IMR-90 (cell line): ENCODE measurements around the gene HNRNPL. TPM values are rescaled to one million over a fixed set of nuclear protein-coding genes. Genes with fewer than 3 reads are reported as not detected.
A peak's percentile ranks its signal among the peaks of the same experiment; 100 is the strongest.
"Not testable (repeated sequence)": the region's sequence is repeated elsewhere in the genome, so short reads cannot be mapped to it uniquely, and the experiment has no call there.

Experiments
- ATAC-seq: fragments of 200-7000 bp; cut with Tn5 transposase; 2 replicates; pipeline ENCODE4 v1.9.1; 2020; ENCODE audit warnings: low read depth, mild to moderate bottlenecking, moderate library complexity
- BruUV-seq: library from RNA; stranded (reverse); fragments of 400-500 nt; replicated peaks from 2 replicates; lab custom pipeline; 2021; lab: Mats Ljungman, UMichigan
- CTCF ChIA-PET: fragments of 300-600 bp; formaldehyde crosslinking; extraction: SDS; loops from one replicate; lab custom pipeline; 2021; ENCODE audit warnings: antibody characterized with exemption; lab: Yijun Ruan, JAX
- POLR2A ChIA-PET: fragments of 300-600 bp; sonication (Branson Sonifier 250); formaldehyde crosslinking; loops from one replicate; lab custom pipeline; 2022; ENCODE audit warnings: antibody characterized with exemption; ENCODE audit not compliant: unreplicated experiment; lab: Charles Lee
- DNase-seq: peaks from one replicate; pipeline ENCODE4 v3.0.0; 2013
- H2AFZ ChIP-seq: replicated peaks from 2 replicates; pipeline ENCODE3; 2013; ENCODE audit warnings: low read length, mild to moderate bottlenecking; ENCODE audit not compliant: poor library complexity
- H2AK5ac ChIP-seq: 2 replicates; pipeline ENCODE4 v1.6.1; 2013; ENCODE audit warnings: low read depth, low read length, inconsistent platforms
- H2AK9ac ChIP-seq: replicated peaks from 2 replicates; pipeline ENCODE3; 2013; ENCODE audit warnings: mild to moderate bottlenecking, low read depth, low read length, moderate library complexity; ENCODE audit not compliant: poor library complexity
- H2BK120ac ChIP-seq: 2 replicates; pipeline ENCODE4 v1.6.1; 2013; ENCODE audit warnings: low read depth, low read length, inconsistent platforms
- H2BK15ac ChIP-seq: 3 replicates; pipeline ENCODE4 v1.6.1; 2013; ENCODE audit warnings: low read depth, low read length, inconsistent platforms
- H2BK20ac ChIP-seq: 2 replicates; pipeline ENCODE4 v1.6.1; 2013; ENCODE audit warnings: low read depth, mild to moderate bottlenecking, inconsistent platforms, low read length, moderate library complexity
- H2BK5ac ChIP-seq: 2 replicates; pipeline ENCODE4 v1.6.1; 2013; ENCODE audit warnings: mild to moderate bottlenecking, low read depth, low read length, inconsistent platforms; ENCODE audit not compliant: poor library complexity, severe bottlenecking
- H3K14ac ChIP-seq: replicated peaks from 2 replicates; pipeline ENCODE4 v1.6.1; 2013; ENCODE audit warnings: low read depth, low read length, inconsistent platforms
- H3K18ac ChIP-seq: 2 replicates; pipeline ENCODE4 v1.6.1; 2013; ENCODE audit warnings: low read depth, low read length, control low read depth
- H3K23ac ChIP-seq: 2 replicates; pipeline ENCODE4 v1.6.1; 2013; ENCODE audit warnings: low read depth, low read length, inconsistent platforms
- H3K27ac ChIP-seq: 2 replicates; pipeline ENCODE4 v1.5.1; 2013; ENCODE audit warnings: mild to moderate bottlenecking, control low read depth, low read length; ENCODE audit not compliant: insufficient read depth
- H3K27me3 ChIP-seq: 2 replicates; pipeline ENCODE4 v1.6.1; 2013; ENCODE audit warnings: low read length; ENCODE audit not compliant: control insufficient read depth, insufficient read depth
- H3K36me3 ChIP-seq: 2 replicates; pipeline ENCODE4 v1.6.1; 2013; ENCODE audit warnings: low read length, mixed read lengths; ENCODE audit not compliant: control insufficient read depth, insufficient read depth
- H3K4ac ChIP-seq: 2 replicates; pipeline ENCODE4 v1.6.1; 2013; ENCODE audit warnings: low read depth, low read length, inconsistent platforms
- H3K4me1 ChIP-seq: 2 replicates; pipeline ENCODE4 v1.6.1; 2013; ENCODE audit warnings: low read length, mixed read lengths; ENCODE audit not compliant: control insufficient read depth, insufficient read depth
- H3K4me2 ChIP-seq: 2 replicates; pipeline ENCODE4 v1.6.1; 2013; ENCODE audit warnings: low read depth, mild to moderate bottlenecking, control low read depth, low read length, moderate library complexity
- H3K4me3 ChIP-seq: 2 replicates; pipeline ENCODE4 v1.5.1; 2013; ENCODE audit warnings: low read depth, mild to moderate bottlenecking, control low read depth, low read length, moderate library complexity; ENCODE audit not compliant: insufficient read depth
- H3K56ac ChIP-seq: 2 replicates; pipeline ENCODE4 v1.6.1; 2013; ENCODE audit warnings: low read length, inconsistent platforms; ENCODE audit not compliant: insufficient read depth; ENCODE audit errors: extremely low read depth
- H3K79me1 ChIP-seq, 2 experiments: 2 replicates each; pipeline ENCODE4 v1.6.1; 2013; ENCODE audit warnings: low read length in 2 of 2, inconsistent platforms in 1 of 2, low read depth in 1 of 2
- H3K9ac ChIP-seq: 2 replicates; pipeline ENCODE4 v1.6.1; 2013; ENCODE audit warnings: low read depth, low read length, control low read depth
- H3K9me1 ChIP-seq: 2 replicates; pipeline ENCODE4 v1.6.1; 2013; ENCODE audit warnings: low read length, inconsistent platforms; ENCODE audit not compliant: insufficient read depth
- H3K9me3 ChIP-seq: 2 replicates; pipeline ENCODE4 v1.6.1; 2013; ENCODE audit warnings: low read length; ENCODE audit not compliant: control insufficient read depth, insufficient read depth
- H4K20me1 ChIP-seq: 2 replicates; pipeline ENCODE4 v1.6.1; 2013; ENCODE audit warnings: low read length, inconsistent platforms; ENCODE audit not compliant: insufficient read depth
- H4K5ac ChIP-seq: 2 replicates; pipeline ENCODE4 v1.6.1; 2013; ENCODE audit warnings: mild to moderate bottlenecking, low read depth, low read length, control low read depth
- H4K8ac ChIP-seq, 2 experiments: 2 replicates each; pipeline ENCODE4 v1.6.1; 2013; ENCODE audit warnings: low read depth in 2 of 2, low read length in 2 of 2, control low read depth in 1 of 2, inconsistent platforms in 1 of 2
- H4K91ac ChIP-seq: 2 replicates; pipeline ENCODE4 v1.6.1; 2013; ENCODE audit warnings: low read depth, low read length, inconsistent platforms; ENCODE audit not compliant: insufficient read depth
- WGBS, 2 experiments: methylation state at CpG; one replicate each; pipeline versions ENCODE4 v1.1.5 to v1.1.7; 2013; ENCODE audit warnings: missing lambda C conversion rate in 2 of 2; ENCODE audit not compliant: insufficient read length in 1 of 2; ENCODE audit errors: extremely low coverage in 2 of 2; 5-methylcytosine and 5-hydroxymethylcytosine counted together
- dilution Hi-C: fragments of 300-500 bp; cut with HindIII; formaldehyde crosslinking; loops from one replicate; pipeline ENCODE4 v1.14.3; 2018; ENCODE audit warnings: low sequenced_read_pairs; ENCODE audit not compliant: unreplicated experiment
- in situ Hi-C: fragments of 300-500 bp; cut with MboI; formaldehyde crosslinking; loops from 3 replicates; pipeline ENCODE4 v1.14.3; 2019; ENCODE audit warnings: low sequenced_read_pairs, inconsistent platforms, mixed read lengths
- intact Hi-C: fragments of 100-400 bp; cut with micrococcal nuclease; formaldehyde crosslinking; loops from 2 replicates; pipeline ENCODE4 v1.10.0; 2022
- polyA plus RNA-seq, 3 experiments: library from polyadenylated mRNA; depleted of rRNA; stranded (reverse); fragments of >200 nt; gene quantifications; 2 replicates each; pipeline ENCODE4 v1.2.3, GENCODE V29; 2012; ENCODE audit warnings: low replicate concordance in 1 of 3
- total RNA-seq: library from RNA; depleted of rRNA; stranded (reverse); fragments of >200 nt; gene quantifications from 2 replicates; pipeline ENCODE4 v1.2.3, GENCODE V29; 2012

HNRNPL gene
- total and polyA plus RNA-seq, 2 of the 4 experiments (the other 2 are of a cell fraction) = 277 to 429 TPM

- H2BK15ac ChIP-seq, H3K9ac ChIP-seq, H3K18ac ChIP-seq, H3K9me3 ChIP-seq, H3K79me1 ChIP-seq, H2BK120ac ChIP-seq, H2AK9ac ChIP-seq, in situ Hi-C loops, H3K23ac ChIP-seq, BruUV-seq, H2AFZ ChIP-seq, H4K5ac ChIP-seq, H3K36me3 ChIP-seq, H3K4me3 ChIP-seq, H3K56ac ChIP-seq, dilution Hi-C loops, H3K4me1 ChIP-seq, H3K14ac ChIP-seq, POLR2A ChIA-PET, H2AK5ac ChIP-seq, intact Hi-C loops, H3K4me2 ChIP-seq, H3K27ac ChIP-seq, H2BK20ac ChIP-seq, H4K91ac ChIP-seq, H4K20me1 ChIP-seq, H3K9me1 ChIP-seq, H4K8ac ChIP-seq, H2BK5ac ChIP-seq, ATAC-seq, H3K4ac ChIP-seq, H3K27me3 ChIP-seq: not testable (repeated sequence)
- DNase-seq = peak; percentile 46
- WGBS, 2 experiments = 83% methylated on average over 1 of the region's 18 CpGs; no CpG with 5 or more reads in 1 of the 2 experiments
- CTCF ChIA-PET = interaction anchor here (0.7 kb wide), 1 partner anchor 160 kb away, joined by 4 read pairs; the partner anchor contains the start of gene ACTN4
These were observed 42.2 kb downstream of the HNRNPL start for GRCh38 chr19:38807374-38808098.
